H1 (cell line): ENCODE data around the gene BIVM. TPM values are rescaled to one million over a fixed set of nuclear protein-coding genes. Genes with fewer than 3 reads are reported as not detected.

ENCODE experiments used
- CTCF ChIA-PET: fragments of 300-600 bp; sonication (Branson Sonifier 250); formaldehyde crosslinking; loops from one replicate; lab custom pipeline; 2021; ENCODE audit not compliant: partially characterized antibody; lab: Charles Lee
- POLR2A ChIA-PET: fragments of 300-600 bp; sonication (Branson Sonifier 250); formaldehyde crosslinking; loops from one replicate; lab custom pipeline; 2021; ENCODE audit warnings: inconsistent platforms; ENCODE audit not compliant: partially characterized antibody; lab: Charles Lee
- DNase-seq, 2 experiments: peaks; one replicate each; pipeline versions ENCODE4 v3.0.0 to v3.0.0-alpha.2; 2010 to 2022; ENCODE audit warnings: low spot score in 2 of 2, low read depth in 1 of 2, mixed read lengths in 1 of 2
- FAIRE-seq: peaks from 2 replicates; lab custom pipeline; 2011; peaks lifted over from hg19 to GRCh38; lab: Jason Lieb, UNC
- H2AFZ ChIP-seq: 2 replicates; pipeline ENCODE4 v1.8.1; 2012; ENCODE audit warnings: low read length, inconsistent platforms
- H2AK5ac ChIP-seq: 2 replicates; pipeline ENCODE4 v1.6.1; 2013; ENCODE audit warnings: low read depth, low read length
- H2BK120ac ChIP-seq: replicated peaks from 2 replicates; pipeline ENCODE3; 2013; ENCODE audit warnings: low read depth, low read length, inconsistent platforms
- H2BK12ac ChIP-seq: 2 replicates; pipeline ENCODE4 v1.6.1; 2013; ENCODE audit warnings: low read depth, low read length
- H2BK15ac ChIP-seq: 2 replicates; pipeline ENCODE4 v1.6.1; 2013; ENCODE audit warnings: low read length
- H2BK20ac ChIP-seq: 2 replicates; pipeline ENCODE4 v1.6.1; 2013; ENCODE audit warnings: low read length
- H2BK5ac ChIP-seq: 2 replicates; pipeline ENCODE4 v1.6.1; 2013; ENCODE audit warnings: low read depth, low read length
- H3K14ac ChIP-seq: 2 replicates; pipeline ENCODE4 v1.6.1; 2013; ENCODE audit warnings: inconsistent platforms; ENCODE audit not compliant: insufficient read length
- H3K18ac ChIP-seq: 2 replicates; pipeline ENCODE4 v1.6.1; 2013; ENCODE audit warnings: low read length; ENCODE audit errors: extremely low read depth
- H3K23ac ChIP-seq: 2 replicates; pipeline ENCODE4 v1.6.1; 2013; ENCODE audit warnings: inconsistent platforms; ENCODE audit not compliant: insufficient read length
- H3K23me2 ChIP-seq: 2 replicates; pipeline ENCODE4 v1.6.1; 2013; ENCODE audit warnings: low read depth, low read length
- H3K27ac ChIP-seq: 2 replicates; pipeline ENCODE4 v1.6.1; 2011; ENCODE audit warnings: low read depth, low read length, inconsistent platforms
- H3K27me3 ChIP-seq, 4 experiments: replicated peaks in 1 of 4; 1 replicate in 1 of 4; 2 replicates in 3 of 4; pipeline versions ENCODE4 v1.6.1 to v1.8.1; 2011 to 2013; ENCODE audit warnings: low read length in 3 of 4, mild to moderate bottlenecking in 3 of 4, inconsistent platforms in 2 of 4, mixed read lengths in 2 of 4, moderate library complexity in 1 of 4; ENCODE audit not compliant: control insufficient read depth in 3 of 4, insufficient read depth in 3 of 4; ENCODE audit errors: extremely low read depth in 1 of 4
- H3K36me3 ChIP-seq, 4 experiments: 2 replicates each; pipeline versions ENCODE4 v1.6.1 to v1.8.1; 2011 to 2013; ENCODE audit warnings: mild to moderate bottlenecking in 4 of 4, low read length in 3 of 4, moderate library complexity in 2 of 4, control low read depth in 1 of 4, inconsistent platforms in 1 of 4; ENCODE audit not compliant: insufficient read depth in 4 of 4, control insufficient read depth in 2 of 4
- H3K4ac ChIP-seq: replicated peaks from 2 replicates; pipeline ENCODE3; 2013; ENCODE audit warnings: low read length, low read depth, mixed read lengths, inconsistent platforms; ENCODE audit not compliant: insufficient read length
- H3K4me1 ChIP-seq, 4 experiments: replicated peaks in 1 of 4; 1 replicate in 1 of 4; 2 replicates in 3 of 4; pipeline versions ENCODE4 v1.6.1 to v1.8.1; 2011 to 2013; ENCODE audit warnings: low read length in 3 of 4, inconsistent platforms in 2 of 4, mixed read lengths in 1 of 4; ENCODE audit not compliant: insufficient read depth in 4 of 4, control insufficient read depth in 3 of 4
- H3K4me2 ChIP-seq, 2 experiments: 2 replicates each; pipeline versions ENCODE4 v1.6.1 to v1.8.1; 2011 to 2013; ENCODE audit warnings: low read depth in 2 of 2, low read length in 2 of 2, control low read depth in 1 of 2, inconsistent platforms in 1 of 2, mild to moderate bottlenecking in 1 of 2; ENCODE audit not compliant: insufficient read depth in 1 of 2
- H3K4me3 ChIP-seq, 4 experiments: fragments of 200-600, 300-600 bp in 1 of 4; sonication (generic), shearing (Covaris generic), sonication (Bioruptor Twin) in 1 of 4; 2 replicates each; pipeline versions ENCODE4 v1.5.1 to v1.8.1; 2011 to 2016; ENCODE audit warnings: low read length in 4 of 4, low read depth in 3 of 4, control low read depth in 2 of 4, inconsistent platforms in 2 of 4, mild to moderate bottlenecking in 2 of 4, mixed read lengths in 1 of 4, moderate library complexity in 1 of 4; ENCODE audit not compliant: insufficient read depth in 2 of 4; ENCODE audit errors: extremely low read depth in 1 of 4
- H3K56ac ChIP-seq: replicated peaks from 2 replicates; pipeline ENCODE3; 2013; ENCODE audit warnings: low read depth, mild to moderate bottlenecking, mixed read lengths, low read length, inconsistent platforms; ENCODE audit not compliant: insufficient read length
- H3K79me1 ChIP-seq: 2 replicates; pipeline ENCODE4 v1.6.1; 2013; ENCODE audit warnings: low read depth, low read length, control low read depth
- H3K79me2 ChIP-seq, 2 experiments: 2 replicates each; pipeline versions ENCODE4 v1.6.1 to v1.8.1; 2012 to 2013; ENCODE audit warnings: low read length in 2 of 2, mild to moderate bottlenecking in 2 of 2, inconsistent platforms in 1 of 2; ENCODE audit not compliant: insufficient read depth in 2 of 2, control insufficient read depth in 1 of 2
- H3K9ac ChIP-seq, 4 experiments: replicated peaks in 1 of 4; 1 replicate in 1 of 4; 2 replicates in 3 of 4; pipeline versions ENCODE4 v1.6.1 to v1.8.1; 2011 to 2013; ENCODE audit warnings: low read depth in 3 of 4, low read length in 3 of 4, control low read depth in 2 of 4, mild to moderate bottlenecking in 2 of 4, moderate library complexity in 2 of 4, inconsistent platforms in 1 of 4; ENCODE audit errors: extremely low read depth in 1 of 4
- H3K9me3 ChIP-seq, 2 experiments: 2 replicates each; pipeline versions ENCODE4 v1.6.1 to v1.8.1; 2012 to 2013; ENCODE audit warnings: mild to moderate bottlenecking in 2 of 2, moderate library complexity in 2 of 2, control low read depth in 1 of 2, inconsistent platforms in 1 of 2, low read depth in 1 of 2, low read length in 1 of 2, mixed read lengths in 1 of 2; ENCODE audit not compliant: insufficient read depth in 2 of 2
- H4K20me1 ChIP-seq, 2 experiments: replicated peaks in 1 of 2; 2 replicates each; pipeline versions ENCODE3 to v1.8.1; 2011 to 2013; ENCODE audit warnings: inconsistent platforms in 2 of 2, low read length in 2 of 2, mild to moderate bottlenecking in 1 of 2; ENCODE audit not compliant: insufficient read depth in 2 of 2, control insufficient read depth in 1 of 2
- H4K5ac ChIP-seq: 2 replicates; pipeline ENCODE4 v1.6.1; 2013; ENCODE audit warnings: low read length, low read depth, mixed read lengths, inconsistent platforms; ENCODE audit not compliant: insufficient read length
- H4K8ac ChIP-seq: 2 replicates; pipeline ENCODE4 v1.8.0; 2013; ENCODE audit warnings: mild to moderate bottlenecking, moderate library complexity, low read length, inconsistent platforms; ENCODE audit not compliant: insufficient read depth; ENCODE audit errors: extremely low read depth
- H4K91ac ChIP-seq: replicated peaks from 2 replicates; pipeline ENCODE3; 2013; ENCODE audit warnings: low read length, mixed read lengths, inconsistent platforms; ENCODE audit not compliant: insufficient read length
- BACH1 ChIP-seq: IDR thresholded peaks from 2 replicates; pipeline ENCODE4 v1.6.1; 2012; ENCODE audit warnings: low read length, improper control_type of control experiment
- CTBP2 ChIP-seq: IDR thresholded peaks from 2 replicates; pipeline ENCODE4 v1.7.0; 2011; ENCODE audit warnings: borderline replicate concordance, mild to moderate bottlenecking, moderate library complexity, mixed read lengths, low read length; ENCODE audit not compliant: insufficient read depth, insufficient read length
- E2F6 ChIP-seq: IDR thresholded peaks from 2 replicates; pipeline ENCODE4 v1.6.1; 2012; ENCODE audit warnings: inconsistent platforms
- FOSL1 ChIP-seq: IDR thresholded peaks from 2 replicates; pipeline ENCODE4 v1.6.1; 2011; ENCODE audit warnings: mild to moderate bottlenecking, low read depth, low read length, moderate library complexity; ENCODE audit not compliant: insufficient read depth
- JUND ChIP-seq: IDR thresholded peaks from 2 replicates; pipeline ENCODE4 v1.6.1; 2011; ENCODE audit warnings: mild to moderate bottlenecking, improper control_type of control experiment, low read length
- NANOG ChIP-seq: IDR thresholded peaks from 2 replicates; pipeline ENCODE4 v1.6.1; 2011; ENCODE audit warnings: low read length, low read depth, mild to moderate bottlenecking, inconsistent platforms; ENCODE audit not compliant: insufficient read depth, poor library complexity, severe bottlenecking
- NRF1 ChIP-seq: IDR thresholded peaks from 2 replicates; pipeline ENCODE4 v1.6.1; 2011; ENCODE audit warnings: mild to moderate bottlenecking, low read depth, low read length, improper control_type of control experiment
- PHF8 ChIP-seq: fragments of 200-600 bp; sonication (generic); conservative IDR thresholded peaks from 2 replicates; pipeline ENCODE4 v1.7.1; 2012; ENCODE audit warnings: low read depth, mild to moderate bottlenecking, inconsistent platforms, low read length, moderate library complexity
- POLR2A ChIP-seq, 2 experiments: IDR thresholded peaks; 1 replicate in 1 of 2; 2 replicates in 1 of 2; pipeline ENCODE4 v1.6.1; 2011; ENCODE audit warnings: low read depth in 2 of 2, low read length in 2 of 2, mild to moderate bottlenecking in 2 of 2; ENCODE audit errors: control extremely low read depth in 1 of 2
- POLR2AphosphoS5 ChIP-seq: IDR thresholded peaks from 2 replicates; pipeline ENCODE4 v1.6.1; 2011; ENCODE audit warnings: low read depth, low read length
- RFX5 ChIP-seq: IDR thresholded peaks from 2 replicates; pipeline ENCODE4 v1.6.1; 2011; ENCODE audit warnings: low read depth, low read length, improper control_type of control experiment, borderline replicate concordance
- RNF2 ChIP-seq: fragments of 200-900, 300-1000 bp; sonication (generic); IDR thresholded peaks from 2 replicates; pipeline ENCODE4 v1.7.1; 2016; ENCODE audit warnings: borderline replicate concordance, low read depth, mild to moderate bottlenecking, antibody characterized with exemption, low read length; ENCODE audit not compliant: poor library complexity, severe bottlenecking; ENCODE audit errors: missing control alignments
- SIX5 ChIP-seq: IDR thresholded peaks from 2 replicates; pipeline ENCODE4 v1.6.1; 2011; ENCODE audit warnings: mild to moderate bottlenecking, low read depth, low read length
- TEAD4 ChIP-seq: IDR thresholded peaks from 2 replicates; pipeline ENCODE4 v1.6.1; 2012; ENCODE audit warnings: low read depth, low read length, inconsistent platforms, mixed read lengths
- WGBS, 2 experiments: shearing (Covaris generic) in 1 of 2; methylation state at CpG; one replicate each; pipeline versions ENCODE4 v1.1.6 to v1.1.7; 2013 to 2015; ENCODE audit warnings: low lambda C conversion rate in 2 of 2, mixed read lengths in 2 of 2, inconsistent platforms in 1 of 2, low coverage in 1 of 2, missing lambda C conversion rate in 1 of 2; ENCODE audit not compliant: insufficient replicate concordance in 2 of 2, insufficient coverage in 1 of 2, insufficient read length in 1 of 2; ENCODE audit errors: extremely low coverage in 1 of 2, missing lambda C conversion rate in 1 of 2; 5-methylcytosine and 5-hydroxymethylcytosine counted together
- polyA plus RNA-seq, 7 experiments: library from polyadenylated mRNA; depleted of rRNA in 3 of 7; stranded (reverse) in 5 of 7; unstranded in 2 of 7; fragments of >200 nt in 5 of 7; fragments of 200-250 nt in 2 of 7; gene quantifications; 1 replicate in 5 of 7; 2 replicates in 1 of 7; 4 replicates in 1 of 7; pipeline versions ENCODE4 v1.2.1 to v1.2.3, GENCODE V29; 2011 to 2013; ENCODE audit warnings: missing spikeins in 2 of 7, mixed read lengths in 2 of 7
- total RNA-seq: library from RNA; stranded (reverse); fragmentation: NEBNext Ultra II Directional; extraction: Animal tissue kit (Norgen Biotek cat#: 25700); gene quantifications from 2 replicates; pipeline ENCODE4 v1.2.1, GENCODE V29; 2021

Gene BIVM
- total and polyA plus RNA-seq, 2 of the 8 experiments (the other 6 are each of a cell fraction or from before 2014, with no cell fraction given): 1.8 to 5.5 TPM

GRCh38 chr13:102877303-102877702, 78.4 kb downstream of the BIVM start:
- Histone ChIP-seq H3K4ac (no peak overlapping the region), H3K4me1 (peaks cover 0 to 4% (median 3%) of the 10 kb centered on the region in 4 experiments; a peak in 2 of 7 replicates), H3K79me2 (no peaks in the 10 kb centered on the region), H4K91ac (no peak overlapping the region), H3K4me3 (no peak overlapping the region), H3K27me3 (no peaks in the 10 kb centered on the region), H2BK15ac (no peak overlapping the region), H2BK5ac (no peak overlapping the region), H3K23ac (no peak overlapping the region), H3K18ac (no peak overlapping the region), H2AK5ac (no peak overlapping the region), H3K36me3 (peaks cover 0 to 14% (median 1%) of the 10 kb centered on the region in 4 experiments; a peak in 3 of 8 replicates), H3K27ac (no peak overlapping the region), H3K56ac (no peak overlapping the region), H4K8ac (no peak overlapping the region), H2AFZ (no peak overlapping the region), H3K79me1 (no peaks in the 10 kb centered on the region), H3K9ac (no peak overlapping the region), H3K4me2 (no peak overlapping the region), H3K9me3 (no peaks in the 10 kb centered on the region), H3K23me2 (no peaks in the 10 kb centered on the region), H4K20me1 (no peaks in the 10 kb centered on the region), H2BK120ac (no peak overlapping the region), H2BK20ac (no peak overlapping the region), H4K5ac (no peak overlapping the region), H3K14ac (no peak overlapping the region), H2BK12ac (no peak overlapping the region)
- DNase-seq: no peak
- CTCF ChIA-PET: interaction anchor here (0.7 to 1.7 kb wide), 2 partner anchors 12 to 175 kb away, joined by 3 to 4 read pairs; no protein-coding TSS in a partner anchor
- POLR2A ChIA-PET: interaction anchor here (0.8 kb wide), 1 partner anchor 20 kb away, joined by 4 read pairs; no protein-coding TSS in a partner anchor
- 86% methylated on average over 1 of the region's 1 CpG; no CpG with 5 or more reads in 1 of the 2 experiments for WGBS, 2 experiments
- no peak for FAIRE-seq
- TF ChIP-seq E2F6: no peak
- TF ChIP-seq BACH1: no peak
- no peak for TF ChIP-seq NANOG
- TF ChIP-seq POLR2A (IDR thresholded peaks at IDR 0.05; ENCODE audit: control extremely low read depth in 1 of 2, low read depth in 2 of 2, low read length in 2 of 2): no peak
- TF ChIP-seq FOSL1: no peak
- TF ChIP-seq RNF2: no peak
- TF ChIP-seq RFX5: no peak
- TF ChIP-seq PHF8: no peak
- no peak for TF ChIP-seq JUND
- TF ChIP-seq CTBP2: no peak
- no peak for TF ChIP-seq POLR2AphosphoS5
- no peak for TF ChIP-seq SIX5
- TF ChIP-seq TEAD4: no peak
- TF ChIP-seq NRF1: no peak
